DOHH2 (cell line): Measurements from ENCODE around the gene PPT2.

Experiments used
- H3F3A ChIP-seq: fragments of 200-600 bp; sonication (generic), shearing (Covaris generic); 2 replicates; pipeline ENCODE4 v1.6.0; 2016; ENCODE audit warnings: antibody characterized with exemption, mild to moderate bottlenecking; ENCODE audit not compliant: control insufficient read depth, insufficient read depth
- H3K27ac ChIP-seq: fragments of 200-600 bp; sonication (generic); 2 replicates; pipeline ENCODE4 v1.5.1; 2014; ENCODE audit warnings: low read depth, mild to moderate bottlenecking, low read length, moderate library complexity
- H3K27me3 ChIP-seq: fragments of 200-600 bp; sonication (generic); 2 replicates; pipeline ENCODE4 v1.6.1; 2014; ENCODE audit warnings: mild to moderate bottlenecking, low read length, mixed read lengths; ENCODE audit not compliant: control insufficient read depth
- H3K36me3 ChIP-seq: fragments of 200-600 bp; sonication (generic); 2 replicates; pipeline ENCODE4 v1.6.1; 2014; ENCODE audit warnings: mild to moderate bottlenecking, low read length, moderate library complexity, mixed read lengths; ENCODE audit not compliant: control insufficient read depth
- H3K4me1 ChIP-seq: fragments of 200-600 bp; sonication (generic); 2 replicates; pipeline ENCODE4 v1.6.1; 2014; ENCODE audit warnings: mild to moderate bottlenecking, low read length, mixed read lengths; ENCODE audit not compliant: control insufficient read depth
- H3K4me2 ChIP-seq: fragments of 200-600 bp; sonication (generic); 2 replicates; pipeline ENCODE4 v1.6.0; 2014; ENCODE audit warnings: mild to moderate bottlenecking, low read length, moderate library complexity
- H3K4me3 ChIP-seq: fragments of 200-600 bp; sonication (generic); 2 replicates; pipeline ENCODE4 v1.5.1; 2014; ENCODE audit warnings: mild to moderate bottlenecking, low read length, mixed read lengths
- H3K79me2 ChIP-seq: fragments of 200-600 bp; sonication (generic); 2 replicates; pipeline ENCODE4 v1.6.1; 2014; ENCODE audit warnings: mild to moderate bottlenecking, low read length, mixed read lengths; ENCODE audit not compliant: control insufficient read depth
- H3K9me2 ChIP-seq: fragments of 200-600 bp; sonication (generic); replicated peaks from 2 replicates; pipeline ENCODE4 v1.6.1; 2014; ENCODE audit warnings: mild to moderate bottlenecking, low read length, mixed read lengths; ENCODE audit not compliant: control insufficient read depth
- H3K9me3 ChIP-seq: fragments of 200-600 bp; sonication (generic); 2 replicates; pipeline ENCODE4 v1.6.1; 2014; ENCODE audit warnings: antibody characterized with exemption, low read length, mixed read lengths; ENCODE audit not compliant: control insufficient read depth, insufficient read depth
- H4K20me1 ChIP-seq: fragments of 200-600 bp; sonication (generic); 2 replicates; pipeline ENCODE4 v1.6.0; 2014; ENCODE audit warnings: low read depth, mild to moderate bottlenecking, antibody characterized with exemption, low read length, moderate library complexity; ENCODE audit not compliant: control insufficient read depth, insufficient read depth
- EZH2phosphoT487 ChIP-seq: fragments of 200-600 bp; sonication (generic); IDR thresholded peaks from 2 replicates; pipeline ENCODE4 v1.6.1; 2017; ENCODE audit warnings: borderline replicate concordance, mild to moderate bottlenecking, antibody characterized with exemption, low read length, moderate library complexity, mixed read lengths
- TF ChIP-seq, protein P1 (sequence below): fragments of 200-600 bp; sonication (generic); IDR thresholded peaks from one replicate; pipeline ENCODE4 v1.5.1; 2014; ENCODE audit warnings: antibody characterized with exemption, mild to moderate bottlenecking, low read depth, low read length; ENCODE audit not compliant: poor library complexity, severe bottlenecking

The PPT2 gene

DNA sequence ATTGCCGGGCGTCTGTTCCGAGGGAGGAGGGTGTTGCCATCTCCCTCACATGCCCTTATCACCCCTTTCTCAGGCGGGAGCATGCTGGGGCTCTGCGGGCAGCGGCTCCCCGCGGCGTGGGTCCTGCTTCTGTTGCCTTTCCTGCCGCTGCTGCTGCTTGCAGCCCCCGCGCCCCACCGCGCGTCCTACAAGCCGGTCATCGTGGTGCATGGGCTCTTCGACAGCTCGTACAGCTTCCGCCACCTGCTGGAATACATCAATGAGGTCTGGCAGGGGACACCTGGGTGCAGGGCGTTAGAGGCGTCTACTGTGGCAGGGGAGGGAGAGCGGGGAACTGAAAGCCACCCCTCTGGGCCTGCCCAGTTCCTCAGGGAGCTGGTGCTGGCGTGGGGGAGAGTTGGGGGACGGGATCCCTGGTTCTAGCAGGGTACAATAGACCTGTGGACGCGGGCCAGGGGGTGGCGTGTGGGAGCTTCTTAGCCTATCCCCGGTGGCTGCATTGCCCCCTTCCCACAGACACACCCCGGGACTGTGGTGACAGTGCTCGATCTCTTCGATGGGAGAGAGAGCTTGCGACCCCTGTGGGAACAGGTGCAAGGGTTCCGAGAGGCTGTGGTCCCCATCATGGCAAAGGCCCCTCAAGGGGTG is 697 bp downstream of the PPT2 start:
- Histone ChIP-seq H3K27ac (peak overlapping the region; percentile 58), H3F3A (peaks cover 10% of the 10 kb centered on the region), H3K4me2 (peak overlapping the region; percentile 77), H3K4me1 (peaks cover 32% of the 10 kb centered on the region), H4K20me1 (no peaks in the 10 kb centered on the region), H3K9me2 (no peaks in the 10 kb centered on the region), H3K79me2 (peaks cover 15% of the 10 kb centered on the region), H3K36me3 (peaks cover 29% of the 10 kb centered on the region), H3K9me3 (no peaks in the 10 kb centered on the region), H3K4me3 (peak overlapping the region; percentile 99), H3K27me3 (no peaks in the 10 kb centered on the region)
- no peak for TF ChIP-seq EZH2phosphoT487
- TF ChIP-seq, protein P1, sequence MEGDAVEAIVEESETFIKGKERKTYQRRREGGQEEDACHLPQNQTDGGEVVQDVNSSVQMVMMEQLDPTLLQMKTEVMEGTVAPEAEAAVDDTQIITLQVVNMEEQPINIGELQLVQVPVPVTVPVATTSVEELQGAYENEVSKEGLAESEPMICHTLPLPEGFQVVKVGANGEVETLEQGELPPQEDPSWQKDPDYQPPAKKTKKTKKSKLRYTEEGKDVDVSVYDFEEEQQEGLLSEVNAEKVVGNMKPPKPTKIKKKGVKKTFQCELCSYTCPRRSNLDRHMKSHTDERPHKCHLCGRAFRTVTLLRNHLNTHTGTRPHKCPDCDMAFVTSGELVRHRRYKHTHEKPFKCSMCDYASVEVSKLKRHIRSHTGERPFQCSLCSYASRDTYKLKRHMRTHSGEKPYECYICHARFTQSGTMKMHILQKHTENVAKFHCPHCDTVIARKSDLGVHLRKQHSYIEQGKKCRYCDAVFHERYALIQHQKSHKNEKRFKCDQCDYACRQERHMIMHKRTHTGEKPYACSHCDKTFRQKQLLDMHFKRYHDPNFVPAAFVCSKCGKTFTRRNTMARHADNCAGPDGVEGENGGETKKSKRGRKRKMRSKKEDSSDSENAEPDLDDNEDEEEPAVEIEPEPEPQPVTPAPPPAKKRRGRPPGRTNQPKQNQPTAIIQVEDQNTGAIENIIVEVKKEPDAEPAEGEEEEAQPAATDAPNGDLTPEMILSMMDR, result peak; percentile 72

GRCh38 chr6:32156891-32157290 is 3.0 kb downstream of the PPT2 start:
- no peak overlapping the region for H3K4me3 ChIP-seq
- H3K36me3 ChIP-seq, result peaks cover 29% of the 10 kb centered on the region
- peaks cover 7% of the 10 kb centered on the region; the same call in 1 of the 2 replicates for H3F3A ChIP-seq
- no peaks in the 10 kb centered on the region for H3K27me3 ChIP-seq
- no peaks in the 10 kb centered on the region for H3K9me2 ChIP-seq
- H4K20me1 ChIP-seq, result no peaks in the 10 kb centered on the region
- H3K9me3 ChIP-seq, result no peaks in the 10 kb centered on the region
- no peak overlapping the region for H3K27ac ChIP-seq
- peaks cover 15% of the 10 kb centered on the region for H3K79me2 ChIP-seq
- TF ChIP-seq, protein P1, result no peak
- no peak for TF ChIP-seq EZH2phosphoT487
- no peak overlapping the region for H3K4me2 ChIP-seq
- peaks cover 29% of the 10 kb centered on the region for H3K4me1 ChIP-seq

DNA sequence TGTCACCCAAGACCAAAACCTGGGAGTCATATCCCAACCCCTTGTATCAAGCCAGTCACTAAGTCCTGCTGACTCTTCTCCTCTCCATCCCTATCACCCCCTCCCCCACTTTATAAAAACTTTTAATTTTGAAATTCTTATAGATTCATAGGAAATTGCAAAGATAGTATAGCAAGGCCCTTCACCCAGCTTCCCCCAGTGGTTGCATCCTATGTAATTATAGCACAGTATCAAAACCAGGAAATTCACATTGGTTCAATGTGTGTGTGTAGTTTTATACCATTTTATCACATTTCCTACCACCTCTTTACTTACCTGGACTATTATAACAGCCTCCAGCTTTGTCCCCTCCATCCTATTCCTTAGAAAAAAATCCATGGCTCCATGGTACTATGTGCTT is 4.1 kb downstream of the PPT2 start:
- no peaks in the 10 kb centered on the region for H4K20me1 ChIP-seq
- peaks cover 2% of the 10 kb centered on the region; the same call in 1 of the 2 replicates for H3F3A ChIP-seq
- no peak overlapping the region for H3K27ac ChIP-seq
- H3K9me3 ChIP-seq, result no peaks in the 10 kb centered on the region
- no peak overlapping the region for H3K4me3 ChIP-seq
- peaks cover 17% of the 10 kb centered on the region for H3K4me1 ChIP-seq
- H3K4me2 ChIP-seq, result no peak overlapping the region
- H3K79me2 ChIP-seq, result peaks cover 15% of the 10 kb centered on the region
- peaks cover 35% of the 10 kb centered on the region for H3K36me3 ChIP-seq
- H3K9me2 ChIP-seq, result no peaks in the 10 kb centered on the region
- TF ChIP-seq EZH2phosphoT487, result no peak
- TF ChIP-seq, protein P1, result no peak
- no peaks in the 10 kb centered on the region for H3K27me3 ChIP-seq
